ENCODE results near the gene MOCS3.

The MOCS3 gene

DNA sequence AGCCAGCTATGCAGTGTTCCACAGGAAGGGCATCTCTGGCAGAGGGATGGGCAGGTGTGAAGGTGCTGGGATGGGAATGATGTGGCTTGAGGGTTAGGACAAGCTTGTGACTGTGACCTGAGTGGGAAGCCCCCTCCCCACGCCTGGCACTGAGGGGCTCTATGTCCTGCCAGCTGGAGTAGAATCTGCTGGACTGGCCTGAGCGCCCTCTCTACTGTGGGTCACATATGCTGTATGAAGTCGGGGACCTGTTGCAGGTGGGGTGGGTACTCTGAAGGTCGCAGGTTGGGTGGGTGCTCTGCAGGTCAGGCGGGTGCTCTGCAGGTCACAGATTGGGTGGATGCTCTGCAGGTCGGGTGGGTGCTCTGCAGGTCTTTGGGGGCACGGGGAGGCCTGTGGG, 44.0 kb downstream of the MOCS3 start:
- no peaks in the 10 kb centered on the region for H3K27me3 ChIP-seq (ENCODE audit: control insufficient read depth, insufficient read depth, low read length)
- H3K4me1 ChIP-seq (ENCODE audit: control insufficient read depth, insufficient read depth, low read length): no peaks in the 10 kb centered on the region
- 0 out of 2 replicates have a peak, but pooled peaks cover 5% of the 10 kb centered on the region for H3K36me3 ChIP-seq (ENCODE audit: control insufficient read depth, insufficient read depth, low read length)
- H3K9me3 ChIP-seq (ENCODE audit: control insufficient read depth, insufficient read depth, low read length): no peaks in the 10 kb centered on the region
- no peak overlapping the region for H3K9ac ChIP-seq (ENCODE audit: low read depth, low read length)
- no peak overlapping the region for H3K4me3 ChIP-seq (ENCODE audit: low read depth, low read length)
- no peak overlapping the region for H3K27ac ChIP-seq (ENCODE audit: low read depth, low read length)

DNA sequence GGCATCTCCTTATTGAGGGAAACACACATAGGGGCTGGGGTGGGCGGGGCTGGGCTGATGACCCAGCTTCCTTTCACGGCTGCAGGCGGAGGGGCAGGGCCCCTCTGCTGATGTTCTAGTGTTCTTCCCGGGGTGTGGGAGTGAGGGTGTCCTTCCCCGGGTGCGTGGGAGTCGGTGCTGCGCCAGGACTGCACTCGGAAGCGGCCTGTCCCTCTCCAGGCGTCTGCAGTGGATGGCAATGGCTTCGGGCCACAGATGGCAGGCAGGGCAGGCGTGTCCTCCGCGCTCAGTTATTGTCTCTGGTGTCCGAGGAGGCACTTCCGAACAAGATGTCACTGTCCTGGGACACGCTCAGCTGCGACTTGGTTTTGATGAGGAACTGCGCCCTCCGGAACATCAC, 45.1 kb downstream of the MOCS3 start:
- H3K36me3 ChIP-seq (ENCODE audit: control insufficient read depth, insufficient read depth, low read length): peaks cover 7% of the 10 kb centered on the region; the same call in 1 of the 2 replicates
- H3K27me3 ChIP-seq (ENCODE audit: control insufficient read depth, insufficient read depth, low read length): no peaks in the 10 kb centered on the region
- H3K9ac ChIP-seq (ENCODE audit: low read depth, low read length): no peak overlapping the region
- H3K4me3 ChIP-seq (ENCODE audit: low read depth, low read length): no peak overlapping the region
- no peak overlapping the region for H3K27ac ChIP-seq (ENCODE audit: low read depth, low read length)
- no peaks in the 10 kb centered on the region for H3K4me1 ChIP-seq (ENCODE audit: control insufficient read depth, insufficient read depth, low read length)
- no peaks in the 10 kb centered on the region for H3K9me3 ChIP-seq (ENCODE audit: control insufficient read depth, insufficient read depth, low read length)

DNA sequence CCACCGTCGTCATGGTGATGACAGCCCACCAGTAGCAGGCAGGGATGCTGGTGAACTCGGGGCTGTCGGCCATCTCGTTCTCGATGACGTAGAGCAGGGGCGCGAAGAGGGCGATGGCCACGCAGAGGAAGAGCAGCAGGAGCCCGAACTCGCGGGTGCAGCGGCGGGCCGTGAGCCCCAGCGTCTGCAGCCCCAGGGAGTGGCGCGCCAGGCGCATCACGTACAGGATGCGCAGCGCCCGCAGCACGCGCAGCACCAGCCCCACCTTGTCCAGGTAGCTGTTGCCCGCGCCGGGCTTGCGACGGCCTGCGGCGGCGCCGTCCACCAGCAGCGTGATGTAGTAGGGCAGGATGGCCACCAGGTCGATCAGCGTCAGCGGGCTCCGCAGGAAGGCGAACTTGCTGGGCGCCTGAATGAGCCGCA, 45.7 kb downstream of the MOCS3 start:
- Histone ChIP-seq H3K36me3 (ENCODE audit: control insufficient read depth, insufficient read depth, low read length) (peaks cover 8% of the 10 kb centered on the region; the same call in 1 of the 2 replicates), H3K27ac (ENCODE audit: low read depth, low read length) (no peak overlapping the region), H3K4me3 (ENCODE audit: low read depth, low read length) (no peak overlapping the region), H3K27me3 (ENCODE audit: control insufficient read depth, insufficient read depth, low read length) (no peaks in the 10 kb centered on the region), H3K9ac (ENCODE audit: low read depth, low read length) (no peak overlapping the region), H3K4me1 (ENCODE audit: control insufficient read depth, insufficient read depth, low read length) (no peaks in the 10 kb centered on the region), H3K9me3 (ENCODE audit: control insufficient read depth, insufficient read depth, low read length) (no peaks in the 10 kb centered on the region)

DNA sequence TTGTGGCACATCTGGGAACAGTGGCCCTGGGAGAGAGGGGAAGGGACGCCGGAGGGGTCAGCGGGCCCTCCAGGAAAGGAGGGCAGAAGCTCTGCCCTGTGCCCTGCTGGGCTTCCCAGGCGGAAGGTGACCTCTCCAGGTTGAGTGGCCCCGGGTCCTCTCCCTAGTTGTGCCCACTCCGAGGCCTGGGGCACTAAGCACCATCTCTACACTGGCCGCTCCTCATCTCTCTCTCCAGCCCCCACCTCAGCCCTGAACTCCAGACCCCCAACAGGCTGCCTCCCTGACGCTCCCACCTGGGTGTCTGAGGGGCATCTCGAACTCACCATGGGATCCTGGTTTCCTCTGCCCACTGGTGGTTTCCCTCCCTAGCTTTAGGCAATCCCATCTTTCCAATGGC, 46.2 kb downstream of the MOCS3 start:
- Histone ChIP-seq H3K36me3 (ENCODE audit: control insufficient read depth, insufficient read depth, low read length) (peaks cover 8% of the 10 kb centered on the region; the same call in 1 of the 2 replicates), H3K27ac (ENCODE audit: low read depth, low read length) (no peak overlapping the region), H3K9ac (ENCODE audit: low read depth, low read length) (no peak overlapping the region), H3K4me3 (ENCODE audit: low read depth, low read length) (no peak overlapping the region), H3K9me3 (ENCODE audit: control insufficient read depth, insufficient read depth, low read length) (no peaks in the 10 kb centered on the region), H3K4me1 (ENCODE audit: control insufficient read depth, insufficient read depth, low read length) (no peaks in the 10 kb centered on the region), H3K27me3 (ENCODE audit: control insufficient read depth, insufficient read depth, low read length) (no peaks in the 10 kb centered on the region)

DNA sequence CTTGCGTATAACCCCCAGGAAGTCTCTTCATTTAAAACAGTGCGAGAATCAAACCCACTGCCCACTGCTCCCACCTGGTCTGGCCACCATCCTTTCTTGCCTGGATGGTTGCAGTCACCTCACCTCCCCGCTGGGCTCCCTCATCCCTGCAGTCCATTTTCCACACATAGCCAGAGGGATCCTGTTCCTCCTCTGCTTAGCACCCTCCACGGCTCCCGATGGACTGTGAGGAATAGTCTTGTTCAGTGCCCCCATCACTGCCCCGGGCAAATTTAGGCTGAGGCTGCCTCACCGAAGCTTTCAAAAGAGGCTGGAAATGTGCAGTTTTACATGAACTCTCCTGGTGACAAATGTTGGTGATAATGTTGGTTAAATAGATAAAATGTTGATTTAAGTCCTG, 46.6 kb downstream of the MOCS3 start:
- H3K4me1 ChIP-seq (ENCODE audit: control insufficient read depth, insufficient read depth, low read length): no peaks in the 10 kb centered on the region
- no peaks in the 10 kb centered on the region for H3K27me3 ChIP-seq (ENCODE audit: control insufficient read depth, insufficient read depth, low read length)
- no peak overlapping the region for H3K4me3 ChIP-seq (ENCODE audit: low read depth, low read length)
- no peaks in the 10 kb centered on the region for H3K9me3 ChIP-seq (ENCODE audit: control insufficient read depth, insufficient read depth, low read length)
- no peak overlapping the region for H3K9ac ChIP-seq (ENCODE audit: low read depth, low read length)
- peaks cover 8% of the 10 kb centered on the region; the same call in 1 of the 2 replicates for H3K36me3 ChIP-seq (ENCODE audit: control insufficient read depth, insufficient read depth, low read length)
- H3K27ac ChIP-seq (ENCODE audit: low read depth, low read length): no peak overlapping the region

DNA sequence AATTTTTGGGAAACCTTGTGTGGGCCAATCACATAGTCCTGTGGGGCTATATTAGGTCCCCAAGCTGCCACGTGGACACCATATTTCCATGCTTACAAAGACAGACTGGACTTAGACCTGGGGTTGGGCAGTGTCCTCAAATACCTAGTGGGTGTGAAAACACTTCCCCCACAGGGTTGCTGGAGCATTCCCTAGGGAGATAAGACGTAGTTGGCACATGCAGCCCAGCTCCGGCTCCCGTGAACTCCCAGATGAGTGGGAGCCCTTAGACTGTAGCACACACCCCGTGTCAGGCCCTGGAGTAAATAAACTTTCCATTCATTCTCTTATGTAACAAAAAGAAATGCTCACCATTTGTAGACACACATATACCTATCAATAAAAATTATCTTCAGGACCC, 50.1 kb downstream of the MOCS3 start:
- no peaks in the 10 kb centered on the region for H3K9me3 ChIP-seq (ENCODE audit: control insufficient read depth, insufficient read depth, low read length)
- H3K9ac ChIP-seq (ENCODE audit: low read depth, low read length): no peak overlapping the region
- H3K4me1 ChIP-seq (ENCODE audit: control insufficient read depth, insufficient read depth, low read length): 0 out of 2 replicates have a peak, but pooled peaks cover 2% of the 10 kb centered on the region
- H3K4me3 ChIP-seq (ENCODE audit: low read depth, low read length): no peak overlapping the region
- no peak overlapping the region for H3K27ac ChIP-seq (ENCODE audit: low read depth, low read length)
- H3K36me3 ChIP-seq (ENCODE audit: control insufficient read depth, insufficient read depth, low read length): peaks cover 8% of the 10 kb centered on the region; the same call in 1 of the 2 replicates
- H3K27me3 ChIP-seq (ENCODE audit: control insufficient read depth, insufficient read depth, low read length): no peaks in the 10 kb centered on the region

DNA sequence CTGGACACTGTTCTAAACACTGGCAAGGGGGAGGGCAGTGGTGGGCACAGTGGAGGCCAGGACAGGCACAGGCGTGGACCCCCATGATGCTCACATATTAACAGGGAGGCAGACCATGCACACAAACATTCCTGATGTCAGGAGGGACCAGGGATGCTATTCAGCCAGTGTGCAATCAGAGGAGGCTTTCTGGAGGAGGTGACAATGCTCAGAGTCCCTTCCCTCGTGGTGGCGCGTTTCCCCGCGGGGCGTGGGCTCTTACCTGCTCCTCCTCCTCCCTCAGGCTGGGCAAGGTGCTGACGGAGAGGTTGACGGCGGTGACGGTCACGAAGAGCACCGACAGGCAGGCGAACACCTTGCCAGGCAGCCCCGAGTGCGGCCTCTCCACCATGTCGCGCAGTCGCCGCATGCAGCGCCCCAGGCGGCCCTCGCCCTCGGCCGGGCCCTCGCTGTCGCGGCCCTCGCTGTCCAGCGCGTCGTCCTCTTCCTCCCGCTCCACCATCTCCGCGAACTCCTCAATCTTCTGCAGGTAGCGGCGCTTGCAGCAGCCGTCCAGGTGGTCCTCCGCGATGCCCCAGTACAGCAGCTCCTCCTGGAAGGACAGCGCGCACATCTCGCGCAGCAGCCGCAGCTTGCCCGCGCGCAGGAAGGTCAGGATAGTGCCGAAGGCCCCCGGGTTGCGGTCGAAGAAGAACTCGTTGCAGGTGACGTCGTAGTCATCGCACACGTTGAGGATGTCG, 50.9 kb downstream of the MOCS3 start:
- Histone ChIP-seq H3K9me3 (ENCODE audit: control insufficient read depth, insufficient read depth, low read length) (no peaks in the 10 kb centered on the region), H3K4me3 (ENCODE audit: low read depth, low read length) (no peak overlapping the region), H3K4me1 (ENCODE audit: control insufficient read depth, insufficient read depth, low read length) (peaks cover 10% of the 10 kb centered on the region), H3K27ac (ENCODE audit: low read depth, low read length) (no peak overlapping the region), H3K36me3 (ENCODE audit: control insufficient read depth, insufficient read depth, low read length) (peaks cover 3% of the 10 kb centered on the region; the same call in 1 of the 2 replicates), H3K9ac (ENCODE audit: low read depth, low read length) (no peak overlapping the region), H3K27me3 (ENCODE audit: control insufficient read depth, insufficient read depth, low read length) (no peaks in the 10 kb centered on the region)

DNA sequence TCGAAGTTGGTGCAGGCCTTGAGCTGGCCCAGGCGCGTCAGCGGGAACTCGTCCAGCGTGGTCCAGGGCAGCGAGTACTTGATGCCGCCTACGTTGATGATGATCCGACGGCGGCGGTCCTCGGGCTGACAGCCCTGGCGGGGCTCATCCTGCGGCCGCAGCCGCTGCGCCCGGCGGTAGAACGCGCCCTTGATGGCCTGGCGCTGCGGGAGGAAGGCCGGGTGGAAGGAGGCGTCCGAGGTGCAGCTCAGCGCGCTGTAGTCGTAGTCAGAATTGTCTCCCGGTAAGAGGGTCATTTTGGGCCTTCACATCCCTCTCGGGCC, 51.4 kb downstream of the MOCS3 start:
- Histone ChIP-seq H3K9me3 (ENCODE audit: control insufficient read depth, insufficient read depth, low read length) (no peaks in the 10 kb centered on the region), H3K9ac (ENCODE audit: low read depth, low read length) (no peak overlapping the region), H3K4me3 (ENCODE audit: low read depth, low read length) (no peak overlapping the region), H3K27me3 (ENCODE audit: control insufficient read depth, insufficient read depth, low read length) (no peaks in the 10 kb centered on the region), H3K27ac (ENCODE audit: low read depth, low read length) (no peak overlapping the region), H3K36me3 (ENCODE audit: control insufficient read depth, insufficient read depth, low read length) (peaks cover 3% of the 10 kb centered on the region; the same call in 1 of the 2 replicates), H3K4me1 (ENCODE audit: control insufficient read depth, insufficient read depth, low read length) (peaks cover 15% of the 10 kb centered on the region)

DNA sequence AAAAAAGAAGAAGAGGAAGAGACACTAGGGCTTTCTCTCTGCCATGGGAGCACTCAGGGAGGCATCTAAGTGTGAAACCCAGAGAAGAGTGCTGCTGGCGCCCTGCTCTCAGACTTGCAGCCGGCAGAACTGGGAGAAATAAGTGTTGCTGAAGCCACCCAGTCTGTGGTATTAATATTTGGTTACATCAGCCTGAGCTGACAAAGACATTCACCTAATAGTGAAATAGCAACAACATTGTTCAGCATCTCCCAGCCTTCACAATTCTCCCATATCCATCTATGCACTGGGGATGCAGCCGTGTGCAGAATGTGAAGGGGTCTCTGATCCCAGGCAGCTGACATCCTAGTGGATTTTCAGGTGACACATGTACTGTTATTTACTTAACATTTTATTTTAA, 52.3 kb downstream of the MOCS3 start:
- peaks cover 15% of the 10 kb centered on the region for H3K4me1 ChIP-seq (ENCODE audit: control insufficient read depth, insufficient read depth, low read length)
- no peaks in the 10 kb centered on the region for H3K9me3 ChIP-seq (ENCODE audit: control insufficient read depth, insufficient read depth, low read length)
- H3K27me3 ChIP-seq (ENCODE audit: control insufficient read depth, insufficient read depth, low read length): no peaks in the 10 kb centered on the region
- H3K4me3 ChIP-seq (ENCODE audit: low read depth, low read length): no peak overlapping the region
- H3K27ac ChIP-seq (ENCODE audit: low read depth, low read length): no peak overlapping the region
- peaks cover 3% of the 10 kb centered on the region; the same call in 1 of the 2 replicates for H3K36me3 ChIP-seq (ENCODE audit: control insufficient read depth, insufficient read depth, low read length)
- no peak overlapping the region for H3K9ac ChIP-seq (ENCODE audit: low read depth, low read length)

DNA sequence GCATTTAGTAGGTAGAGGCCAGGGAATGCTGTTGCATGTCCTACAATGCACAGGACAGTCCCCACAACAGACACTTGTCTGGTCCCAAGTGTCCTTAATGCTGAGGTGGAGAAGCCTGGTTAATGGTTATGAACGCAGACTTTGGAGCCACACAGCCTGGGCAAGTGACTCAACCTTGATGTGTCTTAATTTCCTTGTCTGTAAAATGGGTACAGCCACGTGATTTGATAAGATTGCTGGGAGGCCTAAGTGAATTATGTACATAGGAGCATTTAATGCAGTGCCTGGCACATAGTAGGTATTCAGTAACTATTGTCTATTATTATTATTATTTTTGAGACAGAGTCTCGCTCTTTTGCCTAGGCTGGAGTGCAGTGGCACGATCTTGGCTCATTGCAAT, 52.9 kb downstream of the MOCS3 start:
- no peak overlapping the region for H3K9ac ChIP-seq (ENCODE audit: low read depth, low read length)
- peaks cover 3% of the 10 kb centered on the region; the same call in 1 of the 2 replicates for H3K36me3 ChIP-seq (ENCODE audit: control insufficient read depth, insufficient read depth, low read length)
- no peak overlapping the region for H3K27ac ChIP-seq (ENCODE audit: low read depth, low read length)
- peaks cover 15% of the 10 kb centered on the region for H3K4me1 ChIP-seq (ENCODE audit: control insufficient read depth, insufficient read depth, low read length)
- no peaks in the 10 kb centered on the region for H3K9me3 ChIP-seq (ENCODE audit: control insufficient read depth, insufficient read depth, low read length)
- H3K4me3 ChIP-seq (ENCODE audit: low read depth, low read length): no peak overlapping the region
- H3K27me3 ChIP-seq (ENCODE audit: control insufficient read depth, insufficient read depth, low read length): no peaks in the 10 kb centered on the region

DNA sequence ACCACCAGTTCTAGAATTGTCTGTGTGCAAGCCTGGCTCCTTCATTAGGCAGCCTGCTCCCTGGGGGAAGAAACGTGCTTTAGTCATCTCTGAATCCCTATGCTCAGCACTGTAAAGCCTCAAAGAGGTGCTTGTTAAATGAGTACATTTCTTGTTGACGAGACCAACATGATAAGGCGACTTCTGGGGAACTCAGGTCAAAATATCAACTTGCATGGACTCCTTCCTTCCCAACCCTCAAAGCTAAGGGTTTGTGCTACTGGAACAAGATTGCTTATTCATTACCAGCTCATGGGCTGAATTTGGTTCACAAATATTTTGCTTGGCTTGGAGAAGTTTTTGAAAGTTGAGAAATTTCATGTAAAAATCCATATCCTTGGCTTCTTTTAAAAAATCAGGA, 53.7 kb downstream of the MOCS3 start:
- H3K27ac ChIP-seq (ENCODE audit: low read depth, low read length): no peak overlapping the region
- H3K4me1 ChIP-seq (ENCODE audit: control insufficient read depth, insufficient read depth, low read length): peaks cover 15% of the 10 kb centered on the region
- peaks cover 3% of the 10 kb centered on the region; the same call in 1 of the 2 replicates for H3K36me3 ChIP-seq (ENCODE audit: control insufficient read depth, insufficient read depth, low read length)
- no peaks in the 10 kb centered on the region for H3K27me3 ChIP-seq (ENCODE audit: control insufficient read depth, insufficient read depth, low read length)
- H3K9me3 ChIP-seq (ENCODE audit: control insufficient read depth, insufficient read depth, low read length): no peaks in the 10 kb centered on the region
- no peak overlapping the region for H3K9ac ChIP-seq (ENCODE audit: low read depth, low read length)
- H3K4me3 ChIP-seq (ENCODE audit: low read depth, low read length): no peak overlapping the region

Measured in HUES48 (cell line).